ENCODE measurements around the gene GIPR.

DNA sequence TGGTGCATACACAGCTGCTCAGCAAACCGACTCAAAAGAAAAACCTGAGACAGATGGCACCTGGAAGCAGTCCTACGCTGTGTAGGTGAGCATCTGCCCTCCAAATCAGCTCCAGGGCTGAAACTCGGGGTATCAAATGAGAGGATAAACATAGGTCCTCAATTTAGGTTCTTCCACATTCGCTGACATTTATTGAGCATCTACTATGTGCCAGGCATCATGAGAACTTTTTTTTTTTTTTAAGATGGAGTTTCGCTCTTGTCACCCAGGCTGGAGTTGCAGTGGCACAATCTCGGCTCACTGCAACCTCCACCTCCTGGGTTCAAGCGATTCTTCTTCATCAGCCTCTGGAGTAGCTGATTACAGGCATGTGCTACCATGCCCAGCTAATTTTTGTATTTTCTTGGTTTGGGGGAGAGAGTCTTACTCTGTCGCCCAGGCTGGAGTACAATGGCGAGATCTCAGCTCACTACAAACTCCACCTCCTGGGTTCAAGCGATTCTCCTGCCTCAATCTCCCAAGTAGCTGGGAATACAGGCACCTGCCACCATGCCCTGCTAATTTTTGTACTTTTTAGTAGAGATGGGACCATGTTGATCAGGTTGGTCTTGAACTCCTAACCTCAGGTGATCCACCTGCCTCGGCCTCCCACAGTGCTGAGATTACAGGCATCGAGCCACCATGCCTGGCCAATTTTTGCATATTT is 37.8 kb downstream of the GIPR start:
- TF ChIP-seq TEAD4 (IDR thresholded peaks at IDR 0.05) = no peak
- no peak for TF ChIP-seq TAF1 (IDR thresholded peaks at IDR 0.05; ENCODE audit: low read depth)
- no peak for TF ChIP-seq RAD21 (IDR thresholded peaks at IDR 0.05; ENCODE audit: low read depth)
- no peak for TF ChIP-seq CREB1 (IDR thresholded peaks at IDR 0.05; ENCODE audit: low read depth)
- no peak for TF ChIP-seq CEBPB (IDR thresholded peaks at IDR 0.05)

Measured in Ishikawa (cell line).